Measurements from ENCODE around the gene FGFRL1.
A peak's percentile ranks its signal among the peaks of the same experiment; 100 is the strongest.
"Not testable (repeated sequence)": the region's sequence is repeated elsewhere in the genome, so short reads cannot be mapped to it uniquely, and the experiment has no call there.

FGFRL1 gene

DNA sequence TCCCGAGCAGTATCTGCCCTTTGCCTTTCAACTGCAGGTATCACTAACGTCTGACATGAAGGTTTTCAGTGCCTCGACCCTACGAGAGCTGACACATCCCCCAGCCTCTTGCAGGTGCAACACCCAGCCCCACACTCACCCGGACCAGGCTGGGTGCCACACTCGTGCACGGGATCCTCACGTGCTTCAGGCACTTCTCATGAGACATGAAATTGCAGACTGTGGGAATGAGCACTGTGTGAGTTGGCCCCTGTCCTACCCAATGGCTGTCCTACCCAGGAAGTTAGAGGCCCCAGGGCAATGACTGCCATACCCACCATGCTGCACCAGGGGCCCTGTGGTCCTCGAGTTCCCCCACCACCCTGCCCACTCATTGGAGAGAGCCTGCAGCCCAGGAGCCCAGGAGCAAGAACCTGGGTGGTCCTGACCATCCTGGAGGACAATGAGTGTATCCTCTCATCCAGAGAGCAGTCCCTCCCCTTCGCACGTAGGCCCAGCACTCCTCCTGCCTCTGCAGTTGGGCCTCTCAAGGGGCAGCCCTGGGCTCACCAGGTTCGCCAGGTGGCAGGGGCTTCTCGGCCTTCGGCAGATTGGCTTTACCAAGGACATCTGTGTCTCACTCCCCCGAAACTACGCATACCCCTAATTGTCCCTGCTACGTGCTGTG, 40.4 kb upstream of the FGFRL1 start:
- no peak for DNase-seq (ENCODE audit: low read depth)
- TF ChIP-seq, protein P1, sequence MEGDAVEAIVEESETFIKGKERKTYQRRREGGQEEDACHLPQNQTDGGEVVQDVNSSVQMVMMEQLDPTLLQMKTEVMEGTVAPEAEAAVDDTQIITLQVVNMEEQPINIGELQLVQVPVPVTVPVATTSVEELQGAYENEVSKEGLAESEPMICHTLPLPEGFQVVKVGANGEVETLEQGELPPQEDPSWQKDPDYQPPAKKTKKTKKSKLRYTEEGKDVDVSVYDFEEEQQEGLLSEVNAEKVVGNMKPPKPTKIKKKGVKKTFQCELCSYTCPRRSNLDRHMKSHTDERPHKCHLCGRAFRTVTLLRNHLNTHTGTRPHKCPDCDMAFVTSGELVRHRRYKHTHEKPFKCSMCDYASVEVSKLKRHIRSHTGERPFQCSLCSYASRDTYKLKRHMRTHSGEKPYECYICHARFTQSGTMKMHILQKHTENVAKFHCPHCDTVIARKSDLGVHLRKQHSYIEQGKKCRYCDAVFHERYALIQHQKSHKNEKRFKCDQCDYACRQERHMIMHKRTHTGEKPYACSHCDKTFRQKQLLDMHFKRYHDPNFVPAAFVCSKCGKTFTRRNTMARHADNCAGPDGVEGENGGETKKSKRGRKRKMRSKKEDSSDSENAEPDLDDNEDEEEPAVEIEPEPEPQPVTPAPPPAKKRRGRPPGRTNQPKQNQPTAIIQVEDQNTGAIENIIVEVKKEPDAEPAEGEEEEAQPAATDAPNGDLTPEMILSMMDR (IDR thresholded peaks at IDR 0.05; ENCODE audit: low read length, missing control alignments) = no peak
- no peak overlapping the region for H3K4me3 ChIP-seq (replicated peaks; ENCODE audit: low read depth, low read length)

DNA sequence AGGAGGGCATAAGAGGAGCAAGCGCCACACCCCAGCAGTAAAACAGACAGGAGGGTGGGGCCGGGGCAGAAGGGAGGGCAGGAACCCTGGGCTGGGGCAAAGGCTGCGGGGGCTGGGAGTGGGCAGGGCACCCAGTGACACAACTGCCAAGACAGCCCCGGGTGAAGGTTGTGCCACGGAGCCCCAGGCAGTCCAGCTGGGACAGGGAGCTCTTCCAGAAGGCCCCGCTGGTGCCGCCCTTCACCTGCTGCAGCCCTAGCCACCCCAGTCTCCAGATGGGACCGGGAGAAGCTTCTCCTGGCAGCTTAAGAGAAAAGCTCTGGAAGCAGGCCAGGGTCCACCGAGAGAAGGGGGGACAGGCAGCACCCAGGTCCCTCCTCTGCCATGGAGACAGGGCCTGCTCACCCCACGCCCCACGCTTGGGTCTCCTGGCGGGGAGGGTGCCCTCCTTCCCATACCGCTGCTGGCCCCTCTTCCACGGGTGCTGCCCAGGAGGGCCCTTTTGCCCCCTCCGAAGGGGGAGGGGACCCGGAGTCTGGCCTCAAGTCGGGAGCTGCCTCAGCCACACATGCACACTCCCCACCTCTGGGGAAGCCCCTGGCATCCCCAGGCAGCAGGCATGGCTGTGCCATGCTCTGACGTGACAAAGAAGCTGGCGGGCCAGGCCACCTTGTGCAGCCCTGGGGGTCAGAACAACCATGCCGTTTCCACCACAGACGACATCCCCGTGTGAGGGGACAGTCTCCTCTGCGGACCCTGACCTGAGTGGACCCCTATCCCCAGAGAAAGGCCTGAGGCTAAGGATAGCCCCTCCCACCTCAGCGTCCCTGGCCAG, 39.5 kb upstream of the FGFRL1 start:
- TF ChIP-seq, protein P1 (IDR thresholded peaks at IDR 0.05; ENCODE audit: low read length, missing control alignments) = no peak
- H3K4me3 ChIP-seq (replicated peaks; ENCODE audit: low read depth, low read length) = peak overlapping the region; percentile 64
- DNase-seq (ENCODE audit: low read depth) = no peak

DNA sequence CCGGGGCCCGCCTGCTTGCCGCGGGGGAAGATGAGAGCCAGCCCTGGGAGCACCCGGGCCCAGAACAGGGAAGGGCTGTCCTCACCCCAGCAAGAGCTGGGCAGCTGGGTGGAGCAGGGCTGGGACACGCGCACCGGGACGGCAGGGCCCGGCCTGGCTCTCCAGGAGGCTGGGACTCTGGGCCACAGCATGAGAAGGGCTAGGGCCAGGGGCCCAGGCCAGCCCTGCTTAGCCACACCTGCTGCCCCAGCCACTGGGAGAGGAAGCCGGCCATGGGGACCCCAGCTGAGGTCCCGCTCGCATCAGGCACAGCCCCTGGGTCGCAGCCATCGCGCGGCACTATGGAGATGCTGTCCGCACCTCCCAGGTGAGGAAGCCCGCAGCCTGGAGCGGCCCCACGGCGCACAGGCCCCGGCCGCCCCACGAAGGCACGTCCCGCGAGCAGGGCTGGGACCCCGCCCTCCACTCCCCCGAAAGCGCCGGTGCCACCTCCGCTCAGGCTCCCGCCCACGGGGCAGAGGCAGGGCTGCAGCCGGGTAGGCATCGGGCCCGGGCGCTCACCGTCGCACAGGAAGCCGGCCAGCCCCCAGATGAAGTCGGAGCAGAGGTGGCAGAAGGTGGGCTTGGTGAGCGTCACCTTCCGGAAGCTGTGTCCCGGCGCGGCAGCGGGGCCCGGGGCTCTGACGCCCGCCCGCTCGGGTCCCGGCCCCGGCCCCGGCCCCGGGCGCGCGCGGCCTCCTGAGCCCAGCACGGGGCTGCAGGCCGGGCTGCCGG, 38.6 kb upstream of the FGFRL1 start:
- TF ChIP-seq, protein P1 (IDR thresholded peaks at IDR 0.05; ENCODE audit: low read length, missing control alignments) = no peak

DNA sequence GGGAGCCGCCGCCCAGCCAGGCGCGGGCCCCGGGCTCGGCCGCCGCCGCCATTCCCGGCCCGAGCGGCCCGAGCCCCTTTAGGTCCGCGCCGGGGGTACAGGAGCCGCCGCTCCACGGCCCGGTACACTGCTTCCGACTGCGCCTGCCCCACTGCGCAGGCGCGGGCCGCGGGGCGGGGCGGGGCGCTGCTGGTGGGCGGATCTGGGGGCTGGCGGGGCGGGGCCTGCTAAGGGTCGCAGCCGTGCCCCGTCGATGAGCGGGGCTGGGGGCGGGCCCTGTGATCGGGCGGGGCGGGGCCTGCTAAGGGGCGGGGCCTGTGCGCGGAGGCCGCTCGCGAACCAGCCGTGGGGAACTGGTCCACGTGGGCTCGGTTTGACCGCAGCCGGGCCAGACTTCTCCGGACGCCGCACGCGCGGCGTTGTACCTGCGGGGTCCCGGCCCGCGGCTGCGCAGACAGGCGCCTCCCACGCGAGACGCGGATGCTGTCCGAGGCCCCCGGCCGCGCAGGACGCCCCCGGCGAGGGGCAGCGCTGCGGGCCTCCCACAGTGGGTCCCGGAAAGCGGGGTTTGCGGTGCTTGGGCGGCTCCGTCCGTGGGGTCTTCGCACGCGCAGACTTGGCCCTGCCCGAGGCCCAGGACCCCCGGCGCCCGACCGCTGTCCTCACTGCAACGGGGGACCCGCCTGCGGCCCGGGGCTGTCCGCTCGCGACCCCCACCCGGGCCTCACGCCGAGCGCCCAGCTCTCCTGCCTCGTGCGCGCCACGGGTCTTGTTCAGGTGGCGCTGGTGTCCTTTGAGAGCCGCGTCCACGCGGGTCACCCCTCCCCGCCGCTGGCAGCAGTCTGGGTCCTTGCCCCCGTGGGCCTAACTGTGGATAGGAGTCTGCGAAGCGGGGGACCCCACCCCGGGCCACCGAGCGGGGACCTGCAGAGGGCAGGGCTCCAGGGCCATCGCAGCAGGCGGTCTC, 37.7 kb upstream of the FGFRL1 start, which contains the start of gene DGKQ:
Gene DGKQ (minus strand): TSS at position 139 of the 967 bp plus-strand sequence. CDS start 87 bp downstream, at position 52.
- peak; percentile 84 for DNase-seq (ENCODE audit: low read depth)
- TF ChIP-seq, protein P1 (IDR thresholded peaks at IDR 0.05; ENCODE audit: low read length, missing control alignments) = no peak
- H3K4me3 ChIP-seq (replicated peaks; ENCODE audit: low read depth, low read length) = peak within 1 kb of the TSS; percentile 64

More for the DNA sequence above, 38.6 kb upstream of the FGFRL1 start:
- H3K4me3 ChIP-seq (replicated peaks; ENCODE audit: low read depth, low read length) = peak overlapping the region; percentile 64
- DNase-seq (ENCODE audit: low read depth) = peak; percentile 16

DNA sequence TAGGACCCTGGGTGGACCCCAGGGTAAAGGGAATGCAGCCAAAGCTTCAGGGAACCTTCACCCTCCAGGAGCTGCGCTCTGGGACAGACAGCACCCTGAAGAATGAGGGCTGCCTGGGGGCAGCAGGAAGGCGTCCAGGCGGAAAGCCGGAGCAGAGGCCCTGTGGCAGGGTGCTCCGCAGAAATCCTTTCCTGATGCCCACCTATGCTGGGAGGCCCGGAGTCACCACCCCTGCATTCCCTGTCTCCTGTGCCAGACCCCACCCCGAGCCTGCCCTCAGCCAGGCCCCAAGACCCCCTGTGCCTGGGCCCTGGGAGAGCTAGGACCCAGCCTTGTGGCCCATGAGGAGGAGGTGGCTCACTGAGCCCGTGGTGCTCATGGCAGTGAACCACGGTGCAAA, 36.8 kb upstream of the FGFRL1 start:
- no peak overlapping the region for H3K4me3 ChIP-seq (replicated peaks; ENCODE audit: low read depth, low read length)
- TF ChIP-seq, protein P1 (IDR thresholded peaks at IDR 0.05; ENCODE audit: low read length, missing control alignments) = no peak
- DNase-seq (ENCODE audit: low read depth) = no peak

DNA sequence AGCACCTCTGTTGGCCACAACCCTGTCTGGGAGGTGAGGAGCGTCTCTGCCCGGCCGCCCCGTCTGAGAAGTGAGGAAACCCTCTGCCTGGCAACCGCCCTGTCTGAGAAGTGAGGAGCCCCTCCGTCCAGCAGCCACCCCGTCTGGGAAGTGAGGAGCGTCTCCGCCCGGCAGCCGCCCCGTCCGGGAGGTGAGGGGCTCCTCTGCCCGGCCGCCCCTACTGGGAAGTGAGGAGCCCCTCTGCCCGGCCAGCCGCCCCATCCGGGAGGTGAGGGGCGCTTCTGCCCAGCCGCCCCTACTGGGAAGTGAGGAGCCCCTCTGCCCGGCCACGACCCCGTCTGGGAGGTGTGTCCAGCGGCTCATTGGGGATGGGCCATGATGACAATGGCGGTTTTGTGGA, 35.4 kb upstream of the FGFRL1 start:
- not testable (repeated sequence) for H3K4me3 ChIP-seq (replicated peaks; ENCODE audit: low read depth, low read length); DNase-seq (ENCODE audit: low read depth)

Measured in fibroblast of pulmonary artery (primary cell).